Cardiac septum (tissue), 1 donor: ENCODE data around the gene C9orf78. TPM values are rescaled to one million over a fixed set of nuclear protein-coding genes. Genes with fewer than 3 reads are reported as not detected.

Source experiments
- DNase-seq: peaks from one replicate; pipeline ENCODE4 v3.0.0-alpha.2; 2020; ENCODE audit warnings: low spot score
- intact Hi-C: fragments of 100-400 bp; cut with DNase I; formaldehyde crosslinking; loops from one replicate; pipeline ENCODE4 v1.14.0; 2022
- long read RNA-seq: library from polyadenylated mRNA; unstranded; transcript quantifications from one replicate; pipeline ENCODE4 v2.0.0, GENCODE V29; 2021
- total RNA-seq: library from RNA; stranded (reverse); fragmentation: NEBNext Ultra II Directional; extraction: Animal tissue kit (Norgen Biotek cat#: 25700); gene quantifications from one replicate; pipeline ENCODE4 v1.2.1, GENCODE V29; 2021
- donor health status: DM: no; HTN: no; CAD: no.

C9orf78 gene
- total RNA-seq: 30.7 TPM
- long read RNA-seq, transcript C9orf78-201 (9 exons, 1,795 nt): major isoform, 109 of 120 reads
- long read RNA-seq, partial matches to known transcripts: 7 of 120 reads
- long read RNA-seq, other reads (novel, unspliced or antisense): 4 of 120 reads

DNA sequence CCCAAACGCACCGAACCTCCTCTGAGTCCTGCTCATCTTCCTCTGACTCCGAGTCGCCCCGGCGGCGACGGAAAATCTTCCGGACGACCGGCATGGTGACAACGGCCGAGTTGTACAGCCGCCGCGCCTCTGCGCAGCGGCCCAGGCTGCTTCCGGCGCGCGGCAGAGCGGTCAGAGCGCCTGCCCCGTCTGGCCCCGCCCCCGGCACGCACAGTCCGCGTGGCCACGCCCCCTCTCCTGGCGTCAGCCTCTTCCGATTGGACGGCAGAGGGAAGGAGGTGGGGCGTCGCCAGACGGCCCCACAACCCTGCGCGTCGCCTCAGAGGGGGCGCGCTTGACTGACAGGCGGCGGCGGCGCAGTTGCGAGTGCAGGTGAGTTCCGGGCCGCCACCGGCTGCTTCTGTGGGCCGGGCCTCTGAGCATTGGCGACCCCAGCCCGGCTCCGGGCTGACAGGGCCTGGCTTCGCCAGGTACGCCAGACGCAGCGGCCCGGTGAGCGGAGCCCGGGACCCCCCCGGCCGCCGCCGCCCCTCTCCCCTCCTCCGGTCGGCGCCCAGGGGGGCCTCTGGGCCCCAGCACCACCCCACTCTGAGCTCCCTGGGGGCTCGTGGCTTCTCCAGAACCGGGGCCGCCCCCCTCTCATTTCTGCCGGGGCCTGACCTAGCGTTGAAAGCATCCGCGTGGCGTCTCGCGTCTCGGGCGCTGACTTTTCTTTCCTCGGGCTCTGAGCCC is at the start of gene C9orf78, which contains the start of gene USP20:
TSS of gene C9orf78 (minus strand) at position 148 of the 732 bp plus-strand sequence. CDS start at position 94, 54 bp downstream.
TSS of gene USP20 (plus strand) at position 331 of the 732 bp plus-strand sequence. CDS start 17,098 bp downstream, outside the sequence.
- DNase-seq: peak; percentile 98
- intact Hi-C loops: loop anchor here (1.0 kb wide), 1 partner anchor 11 kb away; the partner anchor contains the start of gene TOR1A

- peak; percentile 95 for DNase-seq
- intact Hi-C loops: loop anchor here (2.0 to 5.0 kb wide), 4 partner anchors 78 to 353 kb away; partner anchors contain the start of gene FNBP1
Measured at GRCh38 chr9:129884220-129885017, 49.3 kb upstream of the C9orf78 start.

GRCh38 chr9:129881547-129882324 is 46.7 kb upstream of the C9orf78 start:
- intact Hi-C loops: no loop called here
- DNase-seq: no peak

GRCh38 chr9:129880654-129881546 is 45.8 kb upstream of the C9orf78 start:
- intact Hi-C loops: no loop called here

DNA sequence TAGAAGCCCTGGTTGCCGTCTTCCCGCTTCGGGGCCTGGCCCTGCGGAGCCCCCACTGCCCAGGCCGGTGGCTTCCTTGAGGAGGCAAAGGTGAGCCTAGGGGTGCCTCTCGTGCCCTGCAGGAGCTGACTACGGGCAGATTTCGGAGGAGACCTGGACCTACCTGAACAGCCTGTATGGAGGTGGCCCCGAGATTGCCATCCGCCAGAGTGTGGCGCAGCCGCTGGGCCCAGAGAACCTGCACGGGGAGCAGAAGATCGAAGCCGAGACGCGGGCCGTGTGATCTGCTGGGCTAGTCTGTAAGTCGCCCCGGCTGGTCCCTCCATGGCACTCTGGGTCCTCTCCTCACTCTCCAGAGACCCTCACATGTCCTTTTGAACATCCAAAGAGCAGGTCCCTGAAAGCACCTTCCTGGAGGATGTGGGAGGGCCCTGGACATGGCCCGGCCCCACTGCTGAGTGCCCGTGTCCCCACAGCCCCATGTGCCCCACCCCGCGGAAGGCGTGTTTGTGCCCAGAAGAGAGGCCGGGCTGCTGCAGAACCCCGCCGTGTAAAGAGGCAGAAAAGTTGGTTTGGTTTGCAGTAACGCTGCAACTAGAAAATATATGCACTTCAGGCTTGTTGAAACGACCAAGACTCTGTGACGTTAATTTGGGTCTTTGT is 45.0 kb upstream of the C9orf78 start:
- DNase-seq: no peak
- intact Hi-C loops: no loop called here

More at GRCh38 chr9:129880654-129881546, 45.8 kb upstream of the C9orf78 start:
- DNase-seq: no peak

DNA sequence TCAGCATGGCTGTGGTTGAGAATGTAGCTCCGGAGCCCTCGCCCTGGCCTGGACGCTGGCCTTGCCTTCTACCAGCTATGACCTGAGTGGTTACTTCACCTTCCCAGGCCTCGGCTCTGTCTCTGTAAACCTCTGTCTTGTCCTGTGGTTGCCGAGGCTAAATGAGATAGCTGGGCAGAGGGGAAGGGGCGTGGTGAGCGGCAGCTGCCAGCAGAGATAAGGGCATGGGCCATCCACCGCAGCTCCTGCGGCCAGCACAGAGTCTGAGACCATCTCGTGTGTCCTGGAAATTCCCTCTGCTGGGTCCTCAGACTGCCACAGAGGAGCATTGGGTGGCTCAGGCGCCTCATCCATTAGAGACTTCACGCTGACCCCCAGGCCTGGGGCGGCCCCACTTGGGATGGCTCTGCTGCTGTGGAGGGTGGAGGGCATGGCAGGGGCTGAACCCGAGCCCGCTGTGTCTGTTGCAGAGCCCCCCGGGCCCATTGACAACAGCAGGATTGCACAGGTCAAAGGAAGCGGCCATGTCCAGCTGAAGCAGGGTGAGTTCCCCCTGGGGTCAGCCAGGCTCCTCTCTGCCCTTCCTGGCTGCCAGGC is 44.1 kb upstream of the C9orf78 start:
- intact Hi-C loops: no loop called here
- no peak for DNase-seq

DNA sequence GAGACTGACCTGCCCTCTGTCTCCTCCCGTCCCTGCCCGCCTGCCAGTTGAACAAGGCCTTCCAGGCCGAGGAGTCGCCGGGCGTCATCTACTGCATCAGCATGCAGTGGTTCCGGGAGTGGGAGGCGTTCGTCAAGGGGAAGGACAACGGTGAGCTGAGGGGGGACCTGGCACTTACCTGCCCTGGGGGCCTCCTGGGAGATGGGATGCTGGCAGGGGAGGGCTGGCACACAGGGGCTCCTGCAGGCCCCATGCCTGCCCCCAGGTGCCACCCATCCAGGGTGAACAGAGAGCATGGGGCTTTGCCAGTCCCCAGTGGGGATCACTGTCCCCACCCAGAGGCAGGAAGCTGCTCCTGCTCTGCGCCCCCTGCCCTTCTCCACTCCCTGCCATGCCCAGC is 43.2 kb upstream of the C9orf78 start:
- DNase-seq: no peak
- intact Hi-C loops: no loop called here

DNA sequence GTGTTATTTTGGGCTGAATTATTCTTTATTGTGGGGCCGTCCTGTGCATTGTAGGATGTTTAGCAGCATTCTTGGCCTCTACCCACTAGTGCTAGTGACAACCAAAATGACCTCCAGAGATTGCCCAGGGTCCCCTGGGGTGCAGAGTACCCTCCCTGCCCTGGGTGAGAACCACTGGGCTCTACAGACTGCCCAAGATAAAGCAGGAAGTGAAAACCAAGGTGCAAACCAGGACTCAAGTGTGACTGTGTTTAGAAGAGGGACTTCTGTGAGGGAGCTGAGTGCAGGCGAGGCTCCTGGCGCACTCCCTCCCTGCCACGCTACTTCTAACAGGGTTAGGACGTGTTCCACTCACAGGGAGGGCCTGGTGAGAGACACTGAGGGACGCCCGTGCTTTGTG is 41.7 kb upstream of the C9orf78 start:
- no peak for DNase-seq
- intact Hi-C loops: no loop called here

- intact Hi-C loops: no loop called here
- DNase-seq: no peak
Measured at GRCh38 chr9:129875687-129876395, 40.8 kb upstream of the C9orf78 start.

DNA sequence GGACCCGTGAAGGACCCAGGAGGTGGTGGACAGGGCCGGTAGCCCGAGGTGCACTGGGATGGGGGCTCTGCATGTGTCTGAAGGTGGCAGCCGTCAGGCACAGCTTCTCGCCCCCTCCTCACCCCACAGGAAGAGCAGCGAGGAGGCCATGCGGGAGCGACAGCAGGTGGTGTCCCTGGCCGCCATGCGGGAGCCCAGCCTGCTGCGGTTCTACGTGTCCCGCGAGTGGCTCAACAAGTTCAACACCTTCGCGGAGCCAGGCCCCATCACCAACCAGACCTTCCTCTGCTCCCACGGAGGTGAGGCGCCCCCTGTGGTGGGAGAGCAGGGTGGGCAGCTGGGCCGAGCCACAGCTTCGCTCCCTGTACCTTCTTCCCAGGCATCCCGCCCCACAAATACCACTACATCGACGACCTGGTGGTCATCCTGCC is 40.1 kb upstream of the C9orf78 start:
- intact Hi-C loops: no loop called here
- DNase-seq: no peak

GRCh38 chr9:129874261-129875101 is 39.4 kb upstream of the C9orf78 start:
- no peak for DNase-seq
- intact Hi-C loops: no loop called here

GRCh38 chr9:129873563-129874190 is 38.6 kb upstream of the C9orf78 start:
- no peak for DNase-seq
- intact Hi-C loops: no loop called here

GRCh38 chr9:129871046-129871445 is 36.0 kb upstream of the C9orf78 start:
- DNase-seq: no peak
- intact Hi-C loops: no loop called here

- no peak for DNase-seq
- intact Hi-C loops: no loop called here
Measured at GRCh38 chr9:129869585-129870501, 34.8 kb upstream of the C9orf78 start.
